Stimulated activated CD8-positive, alpha-beta memory T cell treated with anti-CD3 and anti-CD28 coated beads, Interleukin-2, amount 100 ng/mL, for 48 hours (primary cell): ENCODE measurements around the gene MAIP1.

ENCODE experiments used
- DNase-seq, 2 donors: peaks; one replicate each; pipeline ENCODE4 v3.0.0-alpha.2; 2020; ENCODE audit warnings: low read depth in 2 of 2

The MAIP1 gene

DNA sequence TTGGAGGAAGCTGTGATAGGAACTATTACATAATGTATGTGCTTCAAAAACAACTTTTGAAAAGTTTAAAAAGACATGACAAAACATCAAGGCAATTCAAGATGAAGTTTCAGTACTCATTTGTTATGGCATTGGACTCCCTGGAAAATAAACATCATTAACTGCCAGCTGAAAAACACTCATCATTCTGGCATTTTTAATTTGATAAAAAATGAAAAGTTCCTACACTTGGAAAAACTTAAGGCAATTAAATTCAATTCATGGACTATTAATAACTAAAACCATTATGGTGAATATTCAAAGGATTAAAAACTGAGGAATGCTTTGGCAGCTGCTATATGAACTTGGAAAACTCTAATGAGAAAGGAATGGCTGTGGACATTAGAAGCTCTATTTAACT lies 8.5 kb upstream of the MAIP1 start:
- no peak for DNase-seq

DNA sequence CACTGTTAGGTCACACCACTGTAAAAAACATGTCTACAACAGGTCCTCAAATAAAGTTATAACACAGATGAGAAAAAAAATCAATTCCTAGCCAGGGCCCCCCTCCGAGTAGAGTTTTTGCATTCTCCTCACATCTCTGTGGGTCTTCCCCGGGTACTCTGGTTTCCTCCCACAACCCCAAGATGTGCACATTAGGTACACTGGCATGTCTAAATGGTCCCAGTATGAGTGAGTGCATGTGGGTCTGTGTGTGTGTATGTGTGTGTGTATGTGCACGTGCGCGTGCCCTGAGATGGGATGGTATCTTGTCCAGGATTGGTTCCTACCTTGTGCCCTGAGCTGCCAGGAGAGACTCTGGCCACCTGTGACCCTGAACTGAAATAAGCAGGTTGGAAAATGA lies 5.0 kb upstream of the MAIP1 start:
- no peak for DNase-seq

DNA sequence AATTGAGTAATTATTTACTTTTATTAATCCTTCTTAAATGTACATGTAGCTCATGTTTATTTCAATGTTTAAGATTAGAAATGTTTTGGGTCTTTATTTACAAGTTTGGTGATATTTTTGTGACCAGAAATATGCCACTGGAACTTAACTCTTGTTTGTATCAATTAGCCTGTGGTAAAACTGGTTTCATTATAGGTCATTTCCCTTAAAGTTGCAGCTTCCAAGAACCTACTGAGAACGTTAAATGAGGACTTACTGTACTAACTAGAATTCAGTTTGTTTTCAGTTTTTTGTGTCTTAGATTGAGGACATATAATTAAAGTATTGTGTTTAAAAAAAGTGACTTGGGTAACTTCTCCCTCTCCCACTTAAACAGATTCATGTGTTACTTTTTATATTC lies 4.4 kb upstream of the MAIP1 start:
- no peak for DNase-seq

DNA sequence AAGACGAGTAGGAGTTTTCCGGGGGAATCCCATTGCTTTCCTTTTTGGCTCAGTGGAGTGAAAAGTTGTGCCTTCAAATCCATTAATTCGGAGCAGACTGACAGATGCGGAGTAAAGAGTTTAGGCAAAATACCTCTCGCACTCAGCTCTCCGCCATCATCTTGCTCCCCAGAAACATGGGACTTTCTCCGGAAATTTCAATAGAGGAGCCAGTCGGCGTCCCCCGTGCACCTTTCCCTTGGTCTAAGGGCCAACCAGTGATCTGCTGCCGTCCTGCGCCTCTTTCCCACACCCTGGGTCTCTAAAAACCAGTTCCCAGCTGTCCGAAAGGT lies 409 bp upstream of the MAIP1 start:
- no peak for DNase-seq

DNA sequence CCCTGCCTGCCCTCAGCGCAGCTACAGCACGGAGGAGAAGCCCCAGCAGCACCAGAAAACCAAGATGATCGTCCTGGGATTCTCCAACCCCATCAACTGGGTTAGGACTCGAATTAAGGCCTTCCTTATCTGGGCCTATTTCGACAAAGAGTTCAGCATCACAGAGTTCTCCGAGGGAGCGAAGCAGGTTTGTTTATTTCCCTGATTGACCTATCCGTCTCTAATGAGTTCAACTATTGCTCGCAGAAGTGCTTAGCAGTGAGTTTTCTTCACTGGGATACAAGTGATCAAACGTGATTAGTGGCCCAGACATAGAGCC lies 639 bp downstream of the MAIP1 start:
- DNase-seq, result no peak

DNA sequence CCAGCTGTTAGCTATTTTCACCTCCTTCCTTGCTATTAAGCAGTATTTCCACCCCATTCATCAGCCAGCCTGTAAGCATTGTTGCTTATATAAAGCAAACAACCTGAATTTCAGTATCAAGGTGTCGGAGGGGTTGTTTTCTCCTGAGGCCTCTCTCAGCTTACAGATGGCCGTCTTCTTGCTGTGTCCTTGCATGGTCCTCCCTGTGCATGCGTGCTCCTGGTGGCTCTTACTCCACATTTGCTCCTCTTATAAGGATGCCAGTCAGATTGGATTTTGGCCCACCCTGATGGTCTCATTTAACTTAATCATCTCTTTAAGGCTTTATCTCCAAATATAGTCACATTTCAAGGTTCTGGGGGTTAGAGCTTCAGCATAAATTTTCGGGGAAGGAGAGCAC lies 2.6 kb downstream of the MAIP1 start:
- DNase-seq, result no peak

DNA sequence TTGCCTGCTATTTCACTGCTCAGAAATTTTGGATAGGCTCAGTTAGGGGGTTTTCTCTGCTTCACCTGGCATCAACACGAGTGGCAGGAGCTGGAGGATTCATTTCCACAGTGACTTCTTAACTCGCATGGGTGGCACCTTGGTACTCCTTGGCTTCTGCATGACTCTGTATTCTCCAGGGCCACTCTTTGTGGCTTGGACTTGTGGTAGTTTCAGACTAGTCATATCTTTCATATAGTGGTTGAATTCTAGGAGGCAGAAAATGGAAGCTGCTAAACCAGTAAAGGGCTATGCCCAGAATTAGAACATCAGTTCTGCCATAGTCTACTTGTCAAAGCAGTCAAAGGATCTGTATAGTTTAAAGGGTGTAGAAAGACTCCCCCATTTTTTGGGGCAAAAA lies 6.8 kb downstream of the MAIP1 start:
- no peak for DNase-seq

DNA sequence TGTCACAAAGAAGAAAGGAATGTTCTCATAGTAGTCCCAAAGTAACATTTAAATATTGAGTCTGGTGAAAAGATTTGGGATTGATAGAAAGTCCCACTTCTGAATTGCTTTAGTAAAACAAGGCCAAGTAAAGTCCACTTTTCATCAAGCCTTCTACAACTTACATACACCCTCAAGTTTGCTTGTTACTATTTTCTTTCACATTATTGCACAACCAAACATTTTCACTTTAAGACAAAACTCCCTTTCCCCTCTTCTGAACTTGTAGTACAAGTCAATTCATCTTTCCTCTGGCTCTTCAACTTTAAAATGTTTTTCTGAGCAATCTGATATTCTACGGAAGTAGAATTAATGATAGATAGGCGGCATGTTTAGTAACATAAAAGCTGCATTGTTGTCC lies 11.0 kb downstream of the MAIP1 start:
- DNase-seq, result no peak

DNA sequence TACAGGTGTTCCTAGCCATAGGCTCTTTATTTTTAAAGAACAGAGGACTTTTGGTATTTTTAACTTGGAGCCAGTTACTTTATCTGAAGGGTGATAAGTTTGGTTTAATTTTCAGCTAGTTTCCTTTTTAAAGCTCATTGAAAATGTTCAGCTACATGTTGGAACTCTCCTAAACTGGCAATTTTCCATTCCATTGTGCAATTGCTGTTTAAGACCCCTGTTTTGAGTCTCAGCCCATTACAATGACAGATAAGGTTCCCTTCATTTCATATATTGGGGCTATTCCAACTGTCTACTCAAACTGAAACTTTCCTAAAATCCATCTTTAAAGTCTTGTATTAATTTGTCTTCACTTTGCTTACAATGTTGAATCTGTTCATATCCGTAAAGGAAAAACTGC lies 11.6 kb downstream of the MAIP1 start:
- no peak for DNase-seq

DNA sequence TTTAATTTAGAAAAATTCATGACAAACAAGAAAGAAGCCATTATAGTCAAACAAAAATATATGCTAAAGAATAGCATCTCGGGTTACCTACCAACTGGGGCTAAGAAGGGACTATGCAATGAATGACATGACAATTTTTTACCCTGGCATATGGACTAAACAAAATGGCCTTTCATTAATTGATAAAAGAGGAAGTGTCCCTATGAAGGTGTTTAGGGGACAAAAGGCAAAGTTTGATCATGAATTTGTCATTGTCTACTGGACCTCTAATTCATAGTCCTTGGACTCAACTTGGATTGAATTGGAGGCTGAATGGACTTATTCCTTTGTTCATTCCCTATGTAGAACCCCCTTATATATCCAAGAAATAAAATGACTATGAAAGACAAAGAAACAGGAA lies 12.7 kb downstream of the MAIP1 start:
- DNase-seq, result no peak

DNA sequence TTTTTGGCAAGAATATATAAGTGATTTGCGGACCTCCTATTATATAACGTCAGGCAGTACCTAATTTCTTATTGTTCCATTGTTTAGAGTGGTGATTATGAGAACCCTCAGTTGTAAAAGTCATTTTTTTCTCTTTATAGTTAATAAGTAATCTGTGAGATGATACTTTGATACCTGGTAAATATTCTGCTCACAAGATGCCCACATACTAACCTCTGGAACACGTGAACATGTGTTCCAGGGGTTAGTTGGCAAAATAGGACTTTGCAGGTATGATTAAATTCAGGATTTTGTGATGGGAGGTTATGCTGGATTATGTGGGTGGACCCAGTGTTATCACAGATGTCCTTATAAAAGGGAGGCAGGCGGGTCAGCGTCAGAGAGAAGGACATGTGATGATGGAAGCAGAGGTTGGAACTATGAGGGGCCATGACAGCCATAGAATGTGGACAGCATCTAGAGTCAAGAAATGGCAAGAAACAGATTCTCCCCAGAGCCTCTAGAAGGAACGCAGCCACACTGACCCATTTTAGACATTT lies 16.8 kb downstream of the MAIP1 start:
- no peak for DNase-seq

DNA sequence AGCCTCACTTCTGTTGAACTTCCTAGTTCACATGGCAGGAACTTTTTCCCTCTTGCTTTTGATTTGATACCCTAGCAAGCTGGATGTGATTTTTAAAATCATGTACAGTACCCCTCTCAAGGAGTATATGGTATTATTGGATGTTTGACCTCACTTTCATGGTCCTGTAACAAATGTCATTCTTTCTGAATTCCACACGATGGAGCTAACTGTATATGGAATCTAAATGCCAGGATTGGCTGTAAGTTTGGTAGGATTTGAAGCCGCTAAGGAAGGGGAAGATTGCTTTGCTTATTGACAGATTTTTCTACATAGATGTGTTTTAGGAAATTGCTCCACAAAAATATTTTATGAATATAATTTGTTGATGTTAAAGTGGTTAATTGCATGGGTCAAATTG lies 18.3 kb downstream of the MAIP1 start:
- DNase-seq, result no peak

DNA sequence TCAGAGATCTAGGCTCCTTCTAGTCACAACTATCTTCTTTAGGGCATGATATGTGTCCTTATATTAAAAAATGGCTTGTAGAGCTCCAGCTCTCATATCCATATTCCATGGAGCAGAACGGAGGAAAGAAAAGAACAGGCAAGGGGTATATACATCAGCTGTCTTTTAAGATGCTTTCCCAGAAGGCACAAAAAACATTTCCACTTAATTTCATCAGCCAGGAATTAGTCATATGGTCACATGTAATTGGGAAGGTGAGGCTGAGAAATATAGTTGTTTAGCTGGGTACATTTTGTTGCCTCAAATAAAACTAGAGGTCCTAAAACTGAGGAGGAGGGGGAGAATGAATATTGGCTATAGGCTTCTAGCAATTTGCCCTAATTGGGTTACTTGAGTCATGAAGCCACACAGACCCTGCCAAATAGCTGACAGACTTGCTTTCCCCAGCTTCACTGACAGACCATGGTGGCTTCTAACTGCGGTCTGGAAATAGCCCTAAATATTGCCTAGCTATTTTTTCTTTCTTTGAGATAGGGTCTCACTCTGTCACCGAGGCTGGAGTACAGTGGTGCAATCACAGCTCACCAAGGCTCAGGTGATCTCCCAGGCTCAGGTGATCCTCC lies 20.0 kb downstream of the MAIP1 start:
- no peak for DNase-seq

DNA sequence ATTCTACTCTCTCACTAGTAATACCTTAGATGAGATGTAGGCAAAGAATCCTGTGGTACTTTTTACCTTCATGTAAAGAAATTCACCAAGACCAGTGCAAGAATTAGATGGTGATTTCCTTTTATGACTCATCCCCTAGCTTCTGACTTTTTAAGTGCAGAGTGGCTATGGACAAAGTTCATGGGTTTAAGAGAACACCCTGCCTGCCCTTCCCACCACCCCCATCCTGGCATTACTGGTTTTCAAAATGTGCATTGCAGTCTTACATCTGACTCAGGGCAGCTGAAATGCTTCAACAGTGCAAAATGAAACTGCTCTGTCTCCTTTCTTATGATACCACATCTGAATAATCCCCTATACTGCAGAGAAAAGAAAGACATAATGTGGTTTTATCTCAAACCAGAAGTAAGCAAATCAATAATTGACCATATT lies 22.6 kb downstream of the MAIP1 start:
- DNase-seq, result peak in 1 of 2 donors; percentile 13

DNA sequence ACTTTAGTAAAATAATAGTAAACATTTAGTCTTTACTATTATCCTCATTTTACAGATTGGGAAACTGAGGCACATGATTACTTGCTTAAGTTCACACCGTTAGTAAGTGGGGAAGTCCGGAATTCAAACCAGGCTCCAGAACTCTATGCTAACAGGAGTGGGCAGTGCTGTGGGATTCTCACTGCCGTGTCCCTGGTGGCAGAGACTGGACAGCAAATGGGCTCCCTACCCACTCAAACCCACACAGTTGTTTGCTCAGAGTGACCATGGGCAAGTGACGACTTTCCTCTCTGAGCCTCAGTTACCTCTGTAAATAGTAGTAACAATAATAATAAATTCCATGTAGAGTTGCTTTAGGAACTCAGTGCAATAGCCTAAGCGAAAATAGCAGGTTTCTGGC lies 24.0 kb downstream of the MAIP1 start:
- DNase-seq, result no peak

DNA sequence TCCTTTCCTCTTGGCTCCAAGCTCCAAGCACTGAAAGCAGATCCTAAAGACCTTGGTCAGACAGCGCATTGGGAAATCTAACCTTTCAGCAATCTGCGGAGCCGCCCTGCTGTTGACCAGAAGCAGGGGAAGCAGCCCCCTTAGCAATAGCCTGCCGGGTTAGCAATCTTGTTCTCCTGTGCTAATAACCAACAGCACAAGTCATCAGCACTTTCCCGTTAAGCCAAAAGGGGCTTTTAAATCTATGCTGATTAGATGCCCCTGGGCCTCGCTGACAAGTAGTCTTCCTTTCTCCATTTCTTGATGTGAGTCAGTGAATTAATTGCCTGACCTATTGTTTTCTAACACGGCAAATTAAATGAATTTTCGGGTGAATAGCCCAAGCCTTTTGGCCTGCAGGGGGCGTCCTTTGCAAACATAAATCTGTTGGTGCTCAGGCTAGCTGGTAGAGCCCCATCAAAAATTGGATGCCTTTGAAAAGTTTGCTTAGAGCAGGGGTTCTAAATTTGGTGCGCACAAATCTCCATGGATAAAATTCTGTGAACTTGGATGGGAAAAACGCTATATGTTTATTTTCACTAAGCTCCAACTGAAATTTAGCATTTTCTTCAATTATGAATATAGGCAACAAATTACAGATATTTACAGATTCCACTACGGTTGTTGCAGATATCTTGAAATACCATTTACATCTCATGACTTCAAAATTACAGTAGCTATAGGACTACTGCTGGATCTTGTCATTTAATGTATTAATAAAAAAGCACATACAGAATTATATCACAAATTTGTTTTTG lies 24.6 kb downstream of the MAIP1 start:
- peak; percentile 76 to 78 for DNase-seq

DNA sequence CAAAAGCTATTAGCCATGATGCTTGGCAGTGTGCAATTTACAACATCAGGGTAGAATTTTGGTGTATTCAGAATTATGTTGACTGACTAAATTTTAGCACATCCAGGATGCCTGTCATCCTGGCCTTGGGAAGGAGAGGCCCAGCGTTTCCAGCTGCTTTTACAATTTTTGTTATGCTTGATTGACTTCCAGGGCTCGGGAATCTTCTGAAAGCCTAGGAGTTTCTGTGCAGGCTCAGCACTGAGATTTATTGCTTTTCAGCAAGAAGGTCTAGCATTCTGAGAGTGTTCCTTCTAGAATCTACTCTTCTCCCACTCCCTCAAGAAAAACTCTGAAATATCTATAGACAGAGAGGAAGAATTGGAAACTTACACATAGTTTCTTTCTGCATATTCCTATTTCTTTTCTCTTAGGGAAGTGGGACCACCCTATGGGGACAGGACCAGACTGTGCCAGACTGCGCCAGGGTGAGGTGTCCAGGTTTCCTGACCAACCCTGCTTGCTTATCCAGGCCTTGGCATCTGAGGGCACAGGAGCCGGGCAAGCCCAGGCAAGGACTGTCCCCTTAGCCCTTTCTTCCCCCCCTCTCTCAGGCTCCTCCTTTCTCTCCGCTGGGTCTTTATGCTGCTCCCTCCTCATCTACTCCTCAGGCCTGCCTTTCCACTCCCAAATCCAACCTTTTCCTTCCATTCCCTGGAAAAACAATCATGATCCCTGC lies 26.9 kb downstream of the MAIP1 start:
- no peak for DNase-seq

DNA sequence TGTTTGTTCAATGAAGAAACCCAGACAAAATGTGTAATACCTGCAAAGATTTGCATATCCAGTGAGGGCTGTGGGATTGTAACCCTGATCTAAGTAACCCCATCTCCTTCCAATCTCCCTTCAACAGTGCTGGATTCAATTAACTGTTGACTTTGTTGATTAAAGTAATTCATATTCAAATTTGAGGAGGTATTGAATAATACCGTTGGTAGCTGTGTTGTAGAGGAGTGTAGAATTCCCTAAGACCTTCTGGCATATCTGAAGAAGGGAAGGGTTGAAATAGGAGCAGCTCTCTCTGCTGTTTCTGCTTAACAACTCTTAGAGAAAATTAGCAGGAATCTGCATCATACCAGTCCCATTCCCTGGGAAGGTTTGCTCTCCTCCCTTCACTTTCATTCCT lies 28.2 kb downstream of the MAIP1 start:
- no peak for DNase-seq

DNA sequence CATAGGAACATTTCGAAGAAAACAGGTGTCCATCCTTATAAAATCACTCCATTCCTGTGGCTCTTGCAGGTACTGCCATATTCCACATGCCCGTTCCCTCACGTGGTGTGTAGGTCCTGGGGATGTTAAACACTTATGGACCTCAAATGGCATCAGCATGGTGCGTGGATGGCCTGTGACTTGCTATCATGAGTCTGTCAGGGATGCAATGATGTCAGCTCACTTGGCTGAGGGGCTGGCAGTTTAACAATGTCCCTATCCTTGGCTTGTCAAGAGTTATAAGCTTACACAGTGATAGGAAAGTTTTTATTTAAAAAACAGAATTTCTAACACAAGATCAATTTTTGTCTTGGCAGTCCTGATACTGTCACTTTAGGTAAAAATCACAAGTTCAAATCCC lies 28.8 kb downstream of the MAIP1 start:
- no peak for DNase-seq

DNA sequence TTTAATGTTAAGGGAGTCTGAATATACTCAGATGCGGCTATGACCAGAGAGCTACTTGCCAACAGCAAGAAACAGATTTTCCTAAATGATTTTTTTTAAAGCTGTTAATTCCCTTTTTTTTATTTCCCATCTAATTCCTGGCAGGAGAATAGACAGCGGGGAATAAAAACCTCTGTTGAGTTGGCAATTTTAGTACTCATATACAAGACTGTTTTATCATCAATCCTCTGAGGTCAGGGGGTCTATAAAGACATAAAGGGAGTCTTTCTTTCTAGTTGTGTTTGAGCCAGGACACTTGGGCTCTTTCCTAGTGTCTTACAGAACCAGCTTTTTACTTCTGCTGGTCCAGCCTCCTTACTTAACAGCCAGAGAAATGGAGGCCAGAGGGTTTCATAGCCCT lies 29.4 kb downstream of the MAIP1 start:
- no peak for DNase-seq

DNA sequence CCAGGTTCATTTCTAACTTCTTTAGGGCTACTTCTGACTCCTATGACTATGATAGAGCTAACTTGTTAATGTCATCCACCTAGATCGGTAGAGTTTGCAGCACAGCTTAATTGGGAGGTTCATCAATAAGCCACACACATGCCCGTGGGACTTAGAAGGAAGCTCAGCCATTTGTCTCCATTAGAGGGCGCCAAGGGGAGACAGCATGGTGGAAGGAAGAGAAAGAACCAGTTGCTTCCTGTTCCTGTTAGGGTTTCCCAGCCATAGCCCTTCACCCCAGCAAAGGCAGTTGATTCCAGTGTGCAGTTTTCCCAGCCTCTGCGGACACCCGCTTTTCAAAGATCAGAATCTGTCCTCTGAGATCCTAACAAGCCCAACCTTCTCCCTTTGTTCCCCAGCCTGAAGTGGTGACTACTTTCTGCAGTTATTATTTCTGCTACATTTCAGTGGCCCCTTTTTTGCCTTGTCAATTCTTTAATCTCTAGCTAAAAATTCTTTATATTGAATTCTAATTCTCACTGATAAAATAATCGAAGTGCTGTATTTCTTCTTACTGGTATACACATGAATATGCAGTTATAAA lies 30.3 kb downstream of the MAIP1 start:
- DNase-seq, result peak; percentile 21 to 34

DNA sequence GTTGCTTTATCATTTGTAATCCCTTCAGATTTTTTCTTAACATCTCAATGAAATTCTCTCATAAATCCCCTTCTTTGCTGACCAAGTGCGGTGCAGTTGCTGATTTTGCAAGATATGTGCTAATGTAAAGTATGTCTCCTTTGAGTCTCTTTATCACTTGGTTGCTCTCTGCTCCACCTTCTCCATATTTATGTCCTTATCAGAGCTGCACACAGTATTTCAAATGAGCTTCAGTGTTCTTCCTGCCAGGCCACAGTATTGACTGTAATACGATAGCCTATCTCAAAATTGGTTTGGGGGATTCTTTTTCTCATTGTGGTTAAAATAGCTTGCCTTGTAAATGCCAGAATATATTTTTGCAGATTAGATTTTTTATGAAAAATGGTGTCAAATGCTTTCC lies 32.2 kb downstream of the MAIP1 start:
- DNase-seq, result no peak

DNA sequence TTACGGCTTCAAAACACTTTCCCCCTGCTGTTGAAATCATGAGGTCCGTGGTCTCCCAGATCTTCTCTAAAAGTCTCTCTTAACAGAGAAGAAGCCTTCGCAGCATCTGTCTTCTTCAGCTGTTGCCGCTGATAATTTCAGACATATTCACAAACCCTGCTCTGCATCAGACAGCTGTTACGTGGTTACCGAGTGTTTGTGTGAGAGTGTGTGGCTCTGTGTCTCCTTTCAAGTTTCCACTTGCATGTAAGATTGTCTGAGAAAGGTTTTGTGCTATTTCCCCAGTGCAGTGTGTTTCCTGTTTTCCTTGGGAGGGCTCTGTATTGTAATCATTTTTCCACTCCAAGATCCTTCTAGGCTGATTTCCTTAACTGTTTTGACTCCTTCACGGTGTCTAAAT lies 32.8 kb downstream of the MAIP1 start:
- no peak for DNase-seq
